HG02973 (cell line): ENCODE measurements around the gene TTLL9.
"Not testable (repeated sequence)": the region's sequence is repeated elsewhere in the genome, so short reads cannot be mapped to it uniquely, and the experiment has no call there.

Source experiments
- ATAC-seq: cut with Tn5 transposase; IDR thresholded peaks from one replicate; pipeline ENCODE4 v1.9.1; 2021; ENCODE audit warnings: moderate library complexity; ENCODE audit not compliant: unreplicated experiment

Gene TTLL9

GRCh38 chr20:31916708-31917107 is 46.3 kb downstream of the TTLL9 start:
- no peak for ATAC-seq

DNA sequence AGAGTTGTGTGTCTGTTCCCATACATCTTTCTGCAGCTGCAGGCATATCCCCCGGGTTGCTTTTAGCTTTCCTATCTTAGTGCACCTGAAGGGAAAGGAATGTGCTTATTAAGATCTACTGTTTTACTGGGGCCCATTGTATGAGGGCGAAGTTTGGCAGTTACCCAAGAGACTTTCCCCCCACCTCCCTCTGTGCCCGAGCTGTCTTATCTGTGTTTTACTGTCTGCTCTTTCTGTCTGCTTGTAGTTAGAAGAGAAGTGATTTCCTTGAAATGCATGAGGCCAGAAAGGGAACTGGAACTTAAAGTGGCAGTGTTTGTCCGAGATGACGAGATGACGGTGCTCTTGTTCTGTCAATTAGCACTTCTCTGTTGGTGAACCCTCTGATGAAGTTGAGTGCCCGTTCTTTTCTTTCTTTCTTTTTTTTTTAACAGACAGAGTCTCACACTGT is 47.6 kb downstream of the TTLL9 start:
- ATAC-seq, result not testable (repeated sequence)

DNA sequence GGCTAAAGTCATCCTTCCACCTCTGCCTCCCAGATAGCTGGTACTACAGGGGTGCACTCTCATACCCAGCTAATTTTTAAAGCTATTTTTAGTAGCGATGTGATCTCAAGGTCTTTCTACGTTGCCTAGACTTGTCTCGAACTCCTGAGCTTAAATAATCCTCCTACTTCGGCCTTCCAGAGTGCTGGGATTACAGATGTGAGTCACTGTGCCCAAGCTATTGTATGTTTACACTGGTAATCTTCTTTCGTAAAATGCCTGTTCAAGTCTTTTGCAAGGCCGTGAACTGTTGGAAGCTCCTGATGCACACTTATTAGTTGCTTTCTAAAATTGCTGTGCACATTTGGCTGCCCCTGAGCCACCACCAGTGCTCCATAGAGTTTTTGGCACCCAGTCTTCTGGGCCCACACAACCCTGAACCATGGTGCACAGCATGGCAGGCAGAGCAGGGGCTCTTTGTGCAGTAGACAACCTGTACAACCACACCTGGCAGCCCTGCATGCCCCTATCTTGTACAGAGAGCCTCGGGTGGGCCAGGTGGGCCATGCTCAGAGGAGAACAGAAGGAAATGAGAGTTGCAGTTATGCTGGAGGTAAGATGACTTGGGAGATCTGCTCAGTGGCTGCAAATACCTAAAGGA is 48.2 kb downstream of the TTLL9 start:
- no peak for ATAC-seq

- no peak for ATAC-seq
These were observed 49.1 kb downstream of the TTLL9 start for GRCh38 chr20:31919410-31920155.

GRCh38 chr20:31920275-31920855 is 49.9 kb downstream of the TTLL9 start:
- no peak for ATAC-seq

DNA sequence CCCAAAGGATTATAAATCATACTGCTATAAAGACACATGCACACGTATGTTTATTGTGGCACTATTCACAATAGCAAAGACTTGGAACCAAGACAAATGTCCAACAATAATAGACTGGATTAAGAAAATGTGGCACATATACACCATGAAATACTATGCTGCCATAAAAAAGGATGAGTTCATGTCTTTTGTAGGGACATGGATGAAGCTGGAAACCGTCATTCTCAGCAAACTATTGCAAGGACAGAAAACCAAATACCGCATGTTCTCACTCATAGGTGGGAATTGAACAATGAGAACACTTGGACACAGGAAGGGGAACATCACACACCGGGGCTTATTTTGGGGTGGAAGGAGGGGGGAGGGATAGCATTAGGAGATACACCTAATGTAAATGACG is 51.0 kb downstream of the TTLL9 start:
- ATAC-seq, result not testable (repeated sequence)

GRCh38 chr20:31922181-31922580 is 51.7 kb downstream of the TTLL9 start:
- ATAC-seq, result no peak

DNA sequence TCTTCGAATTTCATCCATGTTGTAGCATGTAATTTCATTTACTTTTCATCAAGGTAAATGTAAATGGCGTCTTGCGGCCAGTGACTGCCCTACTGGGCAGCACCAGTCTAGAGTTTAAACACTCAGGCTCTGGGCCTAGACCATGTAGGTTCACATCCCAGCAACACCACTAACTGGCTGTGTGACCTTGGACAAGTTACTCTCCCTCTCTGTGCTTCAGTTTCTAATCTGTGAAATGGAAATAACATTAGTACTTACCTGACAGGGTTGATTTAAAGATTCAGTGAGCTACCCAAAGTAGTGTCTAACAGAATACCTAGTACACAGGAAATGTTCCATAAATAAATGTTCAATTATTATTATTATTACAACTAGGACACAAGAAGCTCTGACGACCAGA is 52.2 kb downstream of the TTLL9 start:
- no peak for ATAC-seq

DNA sequence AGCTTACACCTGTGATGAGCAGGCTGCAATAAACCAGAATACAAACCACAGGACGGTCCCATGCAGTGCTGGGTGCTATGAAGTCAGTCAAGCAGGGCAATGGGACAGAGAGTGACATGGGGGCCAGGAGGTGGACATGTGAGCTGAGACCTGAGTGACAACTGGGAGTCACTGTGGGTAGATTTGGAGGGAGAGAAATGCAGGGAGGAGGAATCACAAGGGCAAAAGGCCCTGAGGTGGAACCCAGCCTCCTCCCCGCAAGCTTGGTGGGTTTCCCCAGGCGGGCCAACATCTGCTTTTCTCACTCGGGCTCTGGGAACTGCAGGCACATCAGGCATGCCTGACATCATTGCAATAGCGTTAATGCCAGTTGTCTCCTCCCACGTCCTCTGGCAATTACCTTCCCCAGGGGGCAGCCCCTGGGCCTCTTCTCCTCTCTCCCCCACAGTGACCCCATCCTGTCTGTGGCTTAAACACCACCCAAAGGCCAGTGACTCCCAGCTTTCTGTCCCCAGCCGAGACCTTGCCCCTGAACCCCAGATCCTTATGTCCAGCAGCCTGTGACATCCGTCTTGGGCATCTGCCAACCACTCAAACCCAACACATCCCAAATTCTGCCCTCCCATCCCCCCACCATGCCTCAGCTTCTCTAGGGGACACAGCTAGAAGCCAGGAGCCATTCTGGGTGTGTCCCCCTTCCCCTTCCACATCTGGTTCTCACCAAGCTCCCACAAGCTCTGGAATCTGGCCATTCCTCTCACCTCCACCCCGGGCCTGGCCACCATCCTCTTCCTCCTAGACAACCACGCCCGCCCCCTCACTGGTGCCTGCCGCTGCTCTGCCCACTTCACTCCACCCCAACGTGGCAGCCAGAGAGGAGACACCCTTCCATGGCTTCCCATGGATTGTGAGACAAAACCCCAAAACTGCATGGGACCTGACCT is 53.2 kb downstream of the TTLL9 start:
- ATAC-seq, result no peak

GRCh38 chr20:31924561-31924960 is 54.1 kb downstream of the TTLL9 start:
- no peak for ATAC-seq

DNA sequence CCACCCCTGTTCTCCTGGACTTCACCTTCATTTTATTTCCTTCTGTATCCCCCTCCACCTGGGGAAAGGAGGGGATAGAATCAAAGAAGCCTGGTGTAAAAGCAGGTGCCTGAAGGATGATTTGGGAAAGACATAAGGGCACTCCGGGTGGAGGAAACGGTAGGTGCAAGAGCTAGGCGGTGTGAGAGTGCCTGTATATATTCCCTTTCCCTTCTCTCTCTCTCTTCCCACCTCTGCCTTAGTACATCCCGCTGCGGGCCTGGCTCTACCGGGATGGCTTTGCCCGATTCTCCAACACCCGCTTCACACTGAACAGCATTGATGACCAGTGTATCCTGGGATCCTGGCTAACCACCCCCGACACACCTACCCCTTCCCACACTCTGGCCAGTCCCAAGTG is 55.2 kb downstream of the TTLL9 start:
- ATAC-seq, result no peak

GRCh38 chr20:31926493-31926892 is 56.1 kb downstream of the TTLL9 start:
- no peak for ATAC-seq

DNA sequence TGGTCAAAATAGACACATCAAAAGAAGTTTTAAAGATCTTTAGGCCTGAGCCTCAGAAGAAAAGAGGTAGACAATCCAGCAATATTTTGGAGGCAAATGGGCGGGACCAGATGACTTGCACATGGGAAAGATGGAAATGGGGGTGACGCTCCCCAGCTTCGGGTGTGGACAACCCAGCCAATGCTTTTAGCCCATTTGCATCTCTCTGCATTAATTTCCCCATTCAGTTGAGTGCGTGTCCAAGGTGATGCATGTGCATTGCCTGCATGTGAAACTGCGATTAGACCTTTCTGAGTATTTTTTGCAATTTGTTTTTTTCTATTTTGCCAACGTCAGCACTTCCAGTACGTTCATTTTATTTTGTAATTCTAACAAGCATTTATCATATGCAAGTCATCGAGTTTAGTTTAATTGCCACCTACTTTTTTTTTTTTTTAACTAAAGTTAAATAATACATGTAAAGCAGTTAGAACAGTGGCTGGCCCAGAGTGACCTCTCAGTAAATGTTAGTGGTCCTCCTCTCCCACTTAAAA is 57.3 kb downstream of the TTLL9 start:
- no peak for ATAC-seq

- ATAC-seq, result not testable (repeated sequence)
These were observed 59.2 kb downstream of the TTLL9 start for GRCh38 chr20:31929631-31930030.

DNA sequence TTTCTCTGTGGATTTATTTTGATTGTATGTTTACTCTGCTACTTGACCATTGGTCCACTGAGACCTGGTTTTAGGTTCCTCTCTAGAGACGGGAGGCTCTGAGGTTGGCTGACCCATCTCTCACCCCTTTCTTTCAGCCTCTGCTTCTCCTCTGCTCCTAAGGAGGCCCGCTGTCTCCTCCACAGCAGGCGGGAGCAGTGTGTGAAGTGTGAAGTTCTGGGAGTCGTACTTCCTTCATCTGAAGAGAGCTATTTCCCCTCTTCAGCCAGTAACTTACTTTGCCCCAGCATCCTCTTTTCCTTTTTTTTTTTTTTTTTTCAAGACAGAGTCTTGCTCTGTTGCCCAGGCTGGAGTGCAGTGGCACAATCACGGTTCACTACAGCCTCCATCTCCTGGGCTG is 60.3 kb downstream of the TTLL9 start:
- no peak for ATAC-seq

DNA sequence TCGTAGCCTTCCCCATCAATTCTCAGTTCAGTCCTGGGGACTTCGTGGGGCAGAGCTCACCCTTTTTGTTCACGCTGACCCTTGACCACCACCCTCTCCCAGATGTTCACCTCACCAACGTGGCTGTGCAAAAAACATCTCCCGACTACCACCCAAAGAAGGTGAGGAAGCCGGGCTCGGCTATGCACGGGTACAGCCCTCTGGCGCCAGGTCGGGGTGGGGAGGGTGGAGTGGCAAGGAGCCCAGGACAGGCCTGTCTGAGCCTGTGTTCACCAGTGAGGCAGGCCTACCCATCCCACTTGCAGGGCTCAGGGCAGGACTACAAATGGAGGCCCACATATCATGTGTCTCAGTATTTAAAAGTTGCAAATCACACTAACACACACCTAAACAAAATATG is 63.3 kb downstream of the TTLL9 start:
- no peak for ATAC-seq

DNA sequence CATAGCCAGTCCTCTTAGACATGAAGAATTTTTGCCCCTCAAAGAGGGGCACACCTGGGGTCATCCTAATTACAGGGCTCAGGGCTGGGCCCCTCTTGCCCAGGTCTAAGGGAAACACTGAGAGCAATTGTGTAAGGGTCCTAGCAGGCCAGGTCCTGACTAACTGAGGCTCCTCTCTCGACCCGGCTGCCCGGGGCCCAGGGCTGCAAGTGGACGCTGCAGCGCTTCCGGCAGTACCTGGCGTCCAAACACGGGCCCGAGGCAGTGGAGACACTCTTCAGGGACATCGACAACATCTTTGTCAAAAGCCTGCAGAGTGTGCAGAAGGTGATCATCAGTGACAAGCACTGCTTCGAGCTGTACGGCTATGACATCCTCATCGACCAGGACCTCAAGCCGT is 64.1 kb downstream of the TTLL9 start:
- ATAC-seq, result no peak

DNA sequence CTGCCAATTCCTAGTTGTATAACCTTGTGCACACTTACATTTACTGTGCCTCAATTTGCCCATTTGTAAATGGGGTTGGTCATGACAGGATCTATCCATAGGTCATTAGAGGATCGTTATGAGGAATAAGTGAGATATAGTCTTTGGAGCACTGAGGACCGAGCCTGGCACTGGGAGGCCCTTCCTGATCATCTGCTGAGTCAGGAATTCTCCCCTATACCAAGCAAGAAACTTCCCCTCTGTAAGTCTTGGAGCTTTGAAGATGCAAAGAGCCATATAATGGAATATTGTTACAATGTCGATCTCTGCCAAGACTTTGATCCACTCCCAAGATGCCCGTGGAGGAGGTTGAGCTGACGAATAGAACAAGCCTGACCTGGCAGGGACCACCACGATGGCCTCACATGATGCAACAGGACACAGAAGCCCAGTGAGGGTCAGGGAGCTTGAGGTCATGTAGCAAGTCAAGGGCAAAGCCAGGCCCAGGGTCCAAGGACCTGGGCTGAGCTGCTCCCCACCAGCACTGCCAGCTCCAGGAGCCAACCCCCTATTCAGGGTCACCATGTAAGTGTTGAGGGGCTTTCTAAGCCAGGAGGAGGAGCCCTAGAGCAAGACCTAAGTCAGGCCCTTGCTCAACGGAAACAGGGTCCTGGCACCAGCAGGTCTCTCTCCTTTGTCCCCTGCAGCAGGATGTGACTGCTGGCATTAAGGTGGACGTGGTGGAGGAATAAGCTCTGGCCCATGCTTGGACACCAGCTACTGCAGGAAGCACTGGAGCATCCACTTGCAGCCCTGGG is 64.7 kb downstream of the TTLL9 start:
- ATAC-seq, result no peak

DNA sequence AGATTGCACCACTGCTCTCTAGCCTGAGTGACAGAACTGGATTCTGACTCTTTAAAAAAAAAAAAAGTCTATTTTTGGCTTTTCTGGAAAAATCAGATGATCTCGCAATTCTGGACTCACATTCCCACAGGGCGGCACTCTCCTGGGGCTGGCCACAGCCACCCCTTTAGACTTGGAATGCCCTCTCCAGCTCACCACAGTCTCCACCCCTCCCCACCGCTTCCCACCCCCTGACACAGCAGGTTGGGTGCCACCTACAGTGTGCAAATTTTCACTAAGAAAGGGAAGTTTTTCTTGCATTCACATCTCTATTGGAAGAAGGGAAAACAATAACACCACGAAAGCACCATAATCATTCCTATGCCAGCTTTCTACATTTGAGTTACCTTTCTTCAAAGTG is 66.0 kb downstream of the TTLL9 start:
- ATAC-seq, result no peak

DNA sequence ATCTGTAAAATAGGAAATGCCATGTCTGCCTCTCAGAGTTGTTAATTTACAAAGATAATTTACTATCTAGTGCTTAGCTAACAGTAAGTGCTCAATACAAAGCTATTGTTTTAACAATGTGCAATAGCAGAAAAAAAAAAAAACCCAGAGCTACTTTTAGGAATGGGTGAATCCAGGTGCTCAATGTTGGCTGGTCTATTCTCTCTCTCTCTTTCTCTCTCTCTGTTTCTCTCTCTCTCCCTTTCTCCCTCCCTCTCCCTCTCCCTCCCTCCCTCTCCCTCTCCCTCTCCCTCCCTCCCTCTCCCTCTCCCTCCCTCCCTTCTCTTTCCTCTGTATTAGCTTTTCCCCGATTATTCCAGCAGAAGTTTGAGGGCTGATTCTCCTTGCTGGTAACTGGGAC is 67.4 kb downstream of the TTLL9 start:
- ATAC-seq, result no peak
